Effector memory CD8-positive, alpha-beta T cell (primary cell): Measurements from ENCODE around the gene MGAT4A.

ENCODE experiments used
- ATAC-seq: fragments of 150-1000 bp; cut with Tn5 transposase; replicated peaks from 2 replicates; pipeline ENCODE4 v1.10.0; 2021; ENCODE audit warnings: mild to moderate bottlenecking, moderate library complexity
- DNase-seq, 3 experiments: peaks; one replicate each; pipeline ENCODE4 v3.0.0; 2021
- H3K27ac Mint-ChIP-seq, 2 donors: one replicate each; pipeline ENCODE4 v1.8.0; 2022; ENCODE audit warnings: mild to moderate bottlenecking in 2 of 2, mixed read lengths in 2 of 2, moderate library complexity in 2 of 2
- H3K27me3 Mint-ChIP-seq, 2 donors: one replicate each; pipeline ENCODE4 v1.8.0; 2022; ENCODE audit warnings: mixed read lengths in 2 of 2
- H3K36me3 Mint-ChIP-seq: one replicate; pipeline ENCODE4 v1.8.0; 2022; ENCODE audit warnings: mild to moderate bottlenecking, moderate library complexity, mixed read lengths; ENCODE audit not compliant: insufficient read depth
- H3K4me1 Mint-ChIP-seq, 2 donors: one replicate each; pipeline ENCODE4 v1.8.0; 2022; ENCODE audit warnings: low read depth in 2 of 2, mixed read lengths in 2 of 2
- H3K4me3 Mint-ChIP-seq, 2 donors: one replicate each; pipeline ENCODE4 v1.8.0; 2022; ENCODE audit warnings: mild to moderate bottlenecking in 2 of 2, mixed read lengths in 2 of 2, moderate library complexity in 2 of 2
- H3K9me3 Mint-ChIP-seq, 2 donors: one replicate each; pipeline ENCODE4 v1.8.0; 2022; ENCODE audit warnings: mixed read lengths in 2 of 2

The MGAT4A gene

DNA sequence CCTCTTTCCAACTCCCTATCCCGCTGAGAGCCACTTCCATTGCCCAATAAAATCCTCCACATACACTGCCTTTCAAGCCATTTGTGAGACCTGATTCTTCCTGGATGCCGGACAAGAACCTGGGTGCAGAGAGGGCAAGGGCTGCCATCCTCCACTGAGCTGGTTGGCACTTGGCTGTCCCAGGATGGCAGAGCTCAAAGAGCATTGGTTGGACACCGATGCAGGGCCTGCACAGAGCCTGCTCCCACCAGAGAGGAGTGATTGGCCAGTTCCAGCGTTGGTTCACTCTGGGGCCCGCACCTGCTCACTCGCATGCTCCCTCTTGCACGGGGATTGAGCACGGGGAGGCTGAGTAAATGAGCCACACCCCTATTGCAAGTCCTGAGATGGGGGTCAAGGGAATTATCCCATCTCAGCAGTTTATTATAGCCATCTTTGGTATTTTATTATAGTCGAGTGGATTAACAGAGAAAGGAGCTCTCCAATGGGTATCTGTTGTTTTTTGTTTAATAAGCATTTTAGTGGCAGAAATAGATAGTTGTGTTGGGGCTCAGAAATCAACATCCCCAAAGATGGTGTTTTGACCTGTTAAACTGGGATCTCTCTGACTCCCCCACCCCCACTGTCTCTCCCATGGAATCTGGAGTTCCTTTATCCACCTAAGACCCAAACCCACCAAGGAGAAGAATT is 19.8 kb upstream of the MGAT4A start:
- DNase-seq: no peak
- no peaks in the 10 kb centered on the region for H3K9me3 Mint-ChIP-seq
- no peak overlapping the region for H3K4me3 Mint-ChIP-seq

DNA sequence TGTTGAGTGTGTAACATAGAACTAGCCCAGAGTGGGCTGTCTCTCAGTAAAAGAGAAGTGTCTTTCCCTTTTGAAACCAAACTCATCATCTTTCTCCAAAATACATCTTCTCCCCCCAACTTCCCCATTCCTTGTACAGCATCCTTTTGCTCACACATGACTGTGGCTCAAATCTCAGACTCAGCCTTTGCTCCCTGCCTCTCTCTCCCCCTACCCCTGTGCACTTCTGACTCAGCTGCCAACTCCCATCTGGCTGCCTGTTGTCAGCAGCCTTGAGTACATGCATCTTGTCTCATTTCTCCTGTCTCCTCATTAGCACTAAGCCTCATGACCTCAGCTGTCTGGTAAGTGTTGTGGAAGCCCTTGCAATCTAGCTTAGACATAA is 18.1 kb upstream of the MGAT4A start:
- H3K27me3 Mint-ChIP-seq: peaks cover 0 to 7% of the 10 kb centered on the region in 2 donors
- peak overlapping the region in 1 of 2 donors; percentile 51 for H3K27ac Mint-ChIP-seq
- no peaks in the 10 kb centered on the region for H3K36me3 Mint-ChIP-seq
- no peaks in the 10 kb centered on the region for H3K9me3 Mint-ChIP-seq
- ATAC-seq (peak; percentile 44), DNase-seq (no peak)
- peaks cover 11 to 12% of the 10 kb centered on the region in 2 donors for H3K4me1 Mint-ChIP-seq
- H3K4me3 Mint-ChIP-seq: peak overlapping the region in 1 of 2 donors; percentile 25

More for the DNA sequence above, 19.8 kb upstream of the MGAT4A start:
- ATAC-seq: no peak
- H3K36me3 Mint-ChIP-seq: no peaks in the 10 kb centered on the region
- peaks cover 0 to 7% of the 10 kb centered on the region in 2 donors for H3K27me3 Mint-ChIP-seq
- H3K27ac Mint-ChIP-seq: no peak overlapping the region
- peaks cover 8 to 9% of the 10 kb centered on the region in 2 donors for H3K4me1 Mint-ChIP-seq

- H3K27me3 Mint-ChIP-seq: peaks cover 0 to 7% of the 10 kb centered on the region in 2 donors
- peaks cover 15 to 16% of the 10 kb centered on the region in 2 donors for H3K4me1 Mint-ChIP-seq
- peak overlapping the region; percentile 29 to 51 for H3K27ac Mint-ChIP-seq
- no peaks in the 10 kb centered on the region for H3K36me3 Mint-ChIP-seq
- ATAC-seq: no peak
- DNase-seq: no peak
- H3K4me3 Mint-ChIP-seq: peak overlapping the region in 1 of 2 donors; percentile 25
- H3K9me3 Mint-ChIP-seq: no peaks in the 10 kb centered on the region
Observed at GRCh38 chr2:98748292-98749065, 17.5 kb upstream of the MGAT4A start.

DNA sequence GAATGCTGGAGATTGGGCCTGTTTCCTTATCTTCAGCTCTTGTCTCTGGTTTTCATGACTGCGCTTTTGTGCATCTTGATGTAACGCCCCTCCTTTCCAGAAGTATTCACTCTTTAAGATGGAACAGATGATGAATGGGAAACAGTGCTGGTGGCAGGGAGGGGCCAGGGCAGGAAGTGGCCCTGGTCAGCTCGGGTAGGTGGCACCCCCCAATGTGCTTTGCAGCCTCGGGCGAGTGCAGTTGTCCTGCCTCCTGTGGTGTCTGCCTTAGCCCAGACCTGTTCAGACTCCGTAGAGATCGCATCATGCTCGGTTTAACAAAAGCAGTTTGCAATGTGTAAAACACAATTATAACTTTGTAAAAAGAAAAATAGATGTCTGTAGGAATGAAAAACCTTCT is 17.0 kb upstream of the MGAT4A start:
- Mint-ChIP-seq H3K27me3 (peaks cover 0 to 7% of the 10 kb centered on the region in 2 donors), H3K27ac (peak overlapping the region in 1 of 2 donors; percentile 29), H3K4me3 (no peak overlapping the region), H3K36me3 (no peaks in the 10 kb centered on the region), H3K4me1 (peaks cover 17 to 18% of the 10 kb centered on the region in 2 donors), H3K9me3 (no peaks in the 10 kb centered on the region)
- no peak for ATAC-seq
- no peak for DNase-seq

DNA sequence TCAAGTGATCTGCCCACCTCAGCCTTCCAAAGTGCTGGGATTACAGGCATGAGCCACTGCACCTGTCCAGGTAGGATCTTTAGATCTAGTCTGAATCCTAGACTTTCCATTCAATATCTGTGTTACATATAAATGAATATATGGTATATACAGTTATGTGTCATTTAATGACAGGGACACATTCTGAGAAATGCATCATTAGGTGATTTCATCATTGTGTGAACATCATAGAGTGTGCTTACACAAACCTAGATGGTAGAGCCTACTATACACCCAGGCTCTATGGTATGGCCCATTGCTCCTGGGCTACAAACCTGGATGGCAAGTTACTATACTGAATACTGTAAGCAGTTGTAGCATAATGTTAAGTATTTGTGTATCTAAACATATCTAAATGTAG is 15.5 kb upstream of the MGAT4A start:
- peaks cover 0 to 7% of the 10 kb centered on the region in 2 donors for H3K27me3 Mint-ChIP-seq
- ATAC-seq (no peak), DNase-seq (no peak)
- no peak overlapping the region for H3K27ac Mint-ChIP-seq
- no peak overlapping the region for H3K4me3 Mint-ChIP-seq
- H3K36me3 Mint-ChIP-seq: no peaks in the 10 kb centered on the region
- peaks cover 22 to 25% of the 10 kb centered on the region in 2 donors for H3K4me1 Mint-ChIP-seq
- no peaks in the 10 kb centered on the region for H3K9me3 Mint-ChIP-seq

- no peak overlapping the region for H3K4me3 Mint-ChIP-seq
- H3K9me3 Mint-ChIP-seq: no peaks in the 10 kb centered on the region
- peak overlapping the region in 1 of 2 donors; percentile 15 for H3K27ac Mint-ChIP-seq
- no peak for DNase-seq
- no peak for ATAC-seq
- H3K4me1 Mint-ChIP-seq: peaks cover 24 to 25% of the 10 kb centered on the region in 2 donors
- H3K27me3 Mint-ChIP-seq: peaks cover 0 to 7% of the 10 kb centered on the region in 2 donors
- no peaks in the 10 kb centered on the region for H3K36me3 Mint-ChIP-seq
Observed at GRCh38 chr2:98744595-98744994, 13.7 kb upstream of the MGAT4A start.

DNA sequence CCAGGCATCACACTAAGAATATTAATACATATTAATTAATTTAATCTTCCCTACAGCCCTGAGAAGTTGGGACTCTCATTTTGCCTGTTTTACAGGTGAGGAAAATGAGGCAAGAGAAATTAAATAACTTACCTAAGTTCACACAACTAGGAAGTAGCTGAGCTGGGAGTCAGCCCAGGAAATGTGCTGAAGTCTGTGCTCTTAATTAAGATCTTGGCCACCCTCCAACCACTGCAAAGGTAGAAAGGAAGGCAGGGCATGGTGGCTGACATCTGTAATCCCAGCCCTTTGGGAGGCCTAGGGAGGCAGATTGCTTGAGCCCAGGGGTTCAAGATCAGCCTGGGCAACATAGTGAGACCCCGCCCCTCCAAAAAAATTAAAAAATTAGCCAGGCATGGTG is 12.9 kb upstream of the MGAT4A start:
- H3K9me3 Mint-ChIP-seq: no peaks in the 10 kb centered on the region
- peak overlapping the region in 1 of 2 donors; percentile 57 for H3K4me3 Mint-ChIP-seq
- no peaks in the 10 kb centered on the region for H3K36me3 Mint-ChIP-seq
- H3K4me1 Mint-ChIP-seq: peaks cover 20% of the 10 kb centered on the region in 2 donors
- DNase-seq: no peak
- peaks cover 0 to 3% of the 10 kb centered on the region in 2 donors for H3K27me3 Mint-ChIP-seq
- H3K27ac Mint-ChIP-seq: peak overlapping the region in 1 of 2 donors; percentile 15
- ATAC-seq: no peak

GRCh38 chr2:98739020-98739419 is 8.1 kb upstream of the MGAT4A start:
- ATAC-seq (no peak), DNase-seq (no peak)
- peaks cover 4% of the 10 kb centered on the region for H3K36me3 Mint-ChIP-seq
- H3K27ac Mint-ChIP-seq: peak overlapping the region in 1 of 2 donors; percentile 57
- H3K9me3 Mint-ChIP-seq: no peaks in the 10 kb centered on the region
- H3K4me1 Mint-ChIP-seq: peaks cover 34 to 46% of the 10 kb centered on the region in 2 donors
- no peak overlapping the region for H3K4me3 Mint-ChIP-seq
- H3K27me3 Mint-ChIP-seq: no peaks in the 10 kb centered on the region

GRCh38 chr2:98738304-98738703 is 7.4 kb upstream of the MGAT4A start:
- Mint-ChIP-seq H3K27me3 (no peaks in the 10 kb centered on the region), H3K4me1 (peaks cover 33 to 47% of the 10 kb centered on the region in 2 donors), H3K36me3 (peaks cover 9% of the 10 kb centered on the region), H3K9me3 (no peaks in the 10 kb centered on the region), H3K27ac (peak overlapping the region; percentile 57 to 60), H3K4me3 (peak overlapping the region in 1 of 2 donors; percentile 19)
- DNase-seq (no peak), ATAC-seq (no peak)

DNA sequence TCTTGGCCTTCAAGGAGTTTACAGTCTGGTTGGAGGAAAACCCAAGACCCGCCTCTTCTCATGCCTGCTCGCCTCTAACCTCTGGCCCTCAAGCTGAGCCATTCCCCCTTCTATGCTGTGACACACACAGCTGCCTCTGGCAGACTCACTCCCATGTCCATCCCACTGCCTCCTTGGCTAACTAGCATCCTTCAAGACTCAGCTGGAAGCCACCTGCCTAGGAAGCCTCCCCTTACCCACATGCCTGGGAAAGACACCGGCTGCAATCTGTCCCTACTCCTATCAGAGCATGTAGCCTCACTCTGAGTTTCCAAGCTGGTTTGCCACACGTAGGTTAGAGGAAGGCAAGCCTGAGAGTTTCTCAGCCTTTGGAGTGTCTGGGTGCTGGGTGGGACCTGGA is 6.9 kb upstream of the MGAT4A start:
- peak overlapping the region; percentile 57 to 60 for H3K27ac Mint-ChIP-seq
- H3K4me1 Mint-ChIP-seq: peaks cover 33 to 48% of the 10 kb centered on the region in 2 donors
- H3K9me3 Mint-ChIP-seq: no peaks in the 10 kb centered on the region
- H3K27me3 Mint-ChIP-seq: no peaks in the 10 kb centered on the region
- ATAC-seq: no peak
- no peak for DNase-seq
- peaks cover 9% of the 10 kb centered on the region for H3K36me3 Mint-ChIP-seq
- H3K4me3 Mint-ChIP-seq: peak overlapping the region in 1 of 2 donors; percentile 19

DNA sequence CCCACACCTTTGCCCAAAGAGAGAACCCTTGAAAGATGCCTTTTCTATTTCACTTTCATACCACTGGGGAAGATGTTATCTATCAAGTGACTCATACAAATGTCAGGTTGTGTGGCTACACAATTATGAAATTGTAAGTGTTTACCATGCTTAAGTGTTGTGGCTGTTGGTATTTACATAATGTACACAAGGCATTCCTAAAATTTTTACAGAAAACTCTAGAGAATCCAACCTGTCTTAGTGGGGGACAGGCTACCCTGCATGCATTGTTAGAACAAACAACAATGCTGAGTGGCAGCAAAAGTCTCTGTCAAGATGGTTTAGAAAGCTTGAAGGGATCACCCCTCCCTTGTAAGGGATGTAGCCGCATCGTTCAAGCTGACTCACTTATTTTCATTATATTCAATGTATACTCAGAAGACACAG is 5.5 kb upstream of the MGAT4A start:
- H3K4me1 Mint-ChIP-seq: peaks cover 37 to 53% of the 10 kb centered on the region in 2 donors
- no peaks in the 10 kb centered on the region for H3K27me3 Mint-ChIP-seq
- peak overlapping the region in 1 of 2 donors; percentile 75 for H3K27ac Mint-ChIP-seq
- DNase-seq: no peak
- H3K9me3 Mint-ChIP-seq: no peaks in the 10 kb centered on the region
- H3K36me3 Mint-ChIP-seq: peaks cover 15% of the 10 kb centered on the region
- H3K4me3 Mint-ChIP-seq: peak overlapping the region in 1 of 2 donors; percentile 54
- peak; percentile 57 for ATAC-seq

GRCh38 chr2:98734823-98735260 is 3.9 kb upstream of the MGAT4A start:
- peaks cover 19% of the 10 kb centered on the region for H3K36me3 Mint-ChIP-seq
- peaks cover 35 to 57% of the 10 kb centered on the region in 2 donors for H3K4me1 Mint-ChIP-seq
- H3K9me3 Mint-ChIP-seq: no peaks in the 10 kb centered on the region
- no peaks in the 10 kb centered on the region for H3K27me3 Mint-ChIP-seq
- H3K4me3 Mint-ChIP-seq: peak overlapping the region; percentile 20 to 66
- no peak for ATAC-seq
- H3K27ac Mint-ChIP-seq: peak overlapping the region; percentile 54 to 73
- no peak for DNase-seq

- Mint-ChIP-seq H3K27me3 (no peaks in the 10 kb centered on the region), H3K4me3 (peak overlapping the region; percentile 65 to 66), H3K27ac (peak overlapping the region; percentile 73 to 89)
Observed at GRCh38 chr2:98734162-98734561, 3.2 kb upstream of the MGAT4A start.

More at GRCh38 chr2:98734162-98734561, 3.2 kb upstream of the MGAT4A start:
- H3K9me3 Mint-ChIP-seq: no peaks in the 10 kb centered on the region
- H3K36me3 Mint-ChIP-seq: peaks cover 23% of the 10 kb centered on the region
- DNase-seq (peak in 1 of 3 experiments; percentile 6), ATAC-seq (no peak)
- peaks cover 39 to 64% of the 10 kb centered on the region in 2 donors for H3K4me1 Mint-ChIP-seq
